ENCODE results near the gene PHACTR3. TPM values are rescaled to one million over a fixed set of nuclear protein-coding genes. Genes with fewer than 3 reads are reported as not detected.

PHACTR3 gene
- total and polyA plus RNA-seq, 2 experiments from 2014 or later: 0.45 to 0.61 TPM

DNA sequence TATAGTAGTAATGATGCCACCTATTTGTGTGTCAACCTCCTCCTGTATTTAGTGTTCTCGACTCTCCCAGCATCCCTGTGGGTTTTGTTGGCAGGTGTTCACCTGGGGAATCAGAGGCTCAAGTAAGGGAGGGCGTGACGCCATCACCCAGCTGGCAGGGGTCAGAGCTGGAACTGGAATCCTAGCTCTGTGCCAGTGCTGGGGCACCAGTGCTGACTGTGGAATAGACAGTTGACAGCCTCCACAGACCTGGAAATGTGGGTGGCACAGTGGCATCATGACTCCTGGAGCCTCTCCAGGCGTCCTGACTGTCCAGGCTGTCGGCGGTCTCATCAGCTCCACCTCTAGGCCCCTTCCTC, 226.3 kb downstream of the PHACTR3 start:
- no peak for ATAC-seq
- H3K27ac Mint-ChIP-seq: no peak overlapping the region

More for the DNA sequence above, 226.3 kb downstream of the PHACTR3 start:
- H2AFZ ChIP-seq: no peak overlapping the region
- TF ChIP-seq, protein P1, sequence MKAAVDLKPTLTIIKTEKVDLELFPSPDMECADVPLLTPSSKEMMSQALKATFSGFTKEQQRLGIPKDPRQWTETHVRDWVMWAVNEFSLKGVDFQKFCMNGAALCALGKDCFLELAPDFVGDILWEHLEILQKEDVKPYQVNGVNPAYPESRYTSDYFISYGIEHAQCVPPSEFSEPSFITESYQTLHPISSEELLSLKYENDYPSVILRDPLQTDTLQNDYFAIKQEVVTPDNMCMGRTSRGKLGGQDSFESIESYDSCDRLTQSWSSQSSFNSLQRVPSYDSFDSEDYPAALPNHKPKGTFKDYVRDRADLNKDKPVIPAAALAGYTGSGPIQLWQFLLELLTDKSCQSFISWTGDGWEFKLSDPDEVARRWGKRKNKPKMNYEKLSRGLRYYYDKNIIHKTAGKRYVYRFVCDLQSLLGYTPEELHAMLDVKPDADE (IDR thresholded peaks at IDR 0.05): no peak
- TF ChIP-seq, protein P2, sequence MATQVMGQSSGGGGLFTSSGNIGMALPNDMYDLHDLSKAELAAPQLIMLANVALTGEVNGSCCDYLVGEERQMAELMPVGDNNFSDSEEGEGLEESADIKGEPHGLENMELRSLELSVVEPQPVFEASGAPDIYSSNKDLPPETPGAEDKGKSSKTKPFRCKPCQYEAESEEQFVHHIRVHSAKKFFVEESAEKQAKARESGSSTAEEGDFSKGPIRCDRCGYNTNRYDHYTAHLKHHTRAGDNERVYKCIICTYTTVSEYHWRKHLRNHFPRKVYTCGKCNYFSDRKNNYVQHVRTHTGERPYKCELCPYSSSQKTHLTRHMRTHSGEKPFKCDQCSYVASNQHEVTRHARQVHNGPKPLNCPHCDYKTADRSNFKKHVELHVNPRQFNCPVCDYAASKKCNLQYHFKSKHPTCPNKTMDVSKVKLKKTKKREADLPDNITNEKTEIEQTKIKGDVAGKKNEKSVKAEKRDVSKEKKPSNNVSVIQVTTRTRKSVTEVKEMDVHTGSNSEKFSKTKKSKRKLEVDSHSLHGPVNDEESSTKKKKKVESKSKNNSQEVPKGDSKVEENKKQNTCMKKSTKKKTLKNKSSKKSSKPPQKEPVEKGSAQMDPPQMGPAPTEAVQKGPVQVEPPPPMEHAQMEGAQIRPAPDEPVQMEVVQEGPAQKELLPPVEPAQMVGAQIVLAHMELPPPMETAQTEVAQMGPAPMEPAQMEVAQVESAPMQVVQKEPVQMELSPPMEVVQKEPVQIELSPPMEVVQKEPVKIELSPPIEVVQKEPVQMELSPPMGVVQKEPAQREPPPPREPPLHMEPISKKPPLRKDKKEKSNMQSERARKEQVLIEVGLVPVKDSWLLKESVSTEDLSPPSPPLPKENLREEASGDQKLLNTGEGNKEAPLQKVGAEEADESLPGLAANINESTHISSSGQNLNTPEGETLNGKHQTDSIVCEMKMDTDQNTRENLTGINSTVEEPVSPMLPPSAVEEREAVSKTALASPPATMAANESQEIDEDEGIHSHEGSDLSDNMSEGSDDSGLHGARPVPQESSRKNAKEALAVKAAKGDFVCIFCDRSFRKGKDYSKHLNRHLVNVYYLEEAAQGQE (IDR thresholded peaks at IDR 0.05; ENCODE audit: unreplicated experiment): no peak
- TF ChIP-seq EZH2phosphoT487 (IDR thresholded peaks at IDR 0.05; ENCODE audit: unreplicated experiment): no peak
- no peak for TF ChIP-seq NANOG (IDR thresholded peaks at IDR 0.05; ENCODE audit: borderline replicate concordance)
- no peak for TF ChIP-seq EZH2 (IDR thresholded peaks at IDR 0.05; ENCODE audit: low read depth, unreplicated experiment)
- no peak for TF ChIP-seq STAT1 (IDR thresholded peaks at IDR 0.05; ENCODE audit: unreplicated experiment)
- TF ChIP-seq, protein P3, sequence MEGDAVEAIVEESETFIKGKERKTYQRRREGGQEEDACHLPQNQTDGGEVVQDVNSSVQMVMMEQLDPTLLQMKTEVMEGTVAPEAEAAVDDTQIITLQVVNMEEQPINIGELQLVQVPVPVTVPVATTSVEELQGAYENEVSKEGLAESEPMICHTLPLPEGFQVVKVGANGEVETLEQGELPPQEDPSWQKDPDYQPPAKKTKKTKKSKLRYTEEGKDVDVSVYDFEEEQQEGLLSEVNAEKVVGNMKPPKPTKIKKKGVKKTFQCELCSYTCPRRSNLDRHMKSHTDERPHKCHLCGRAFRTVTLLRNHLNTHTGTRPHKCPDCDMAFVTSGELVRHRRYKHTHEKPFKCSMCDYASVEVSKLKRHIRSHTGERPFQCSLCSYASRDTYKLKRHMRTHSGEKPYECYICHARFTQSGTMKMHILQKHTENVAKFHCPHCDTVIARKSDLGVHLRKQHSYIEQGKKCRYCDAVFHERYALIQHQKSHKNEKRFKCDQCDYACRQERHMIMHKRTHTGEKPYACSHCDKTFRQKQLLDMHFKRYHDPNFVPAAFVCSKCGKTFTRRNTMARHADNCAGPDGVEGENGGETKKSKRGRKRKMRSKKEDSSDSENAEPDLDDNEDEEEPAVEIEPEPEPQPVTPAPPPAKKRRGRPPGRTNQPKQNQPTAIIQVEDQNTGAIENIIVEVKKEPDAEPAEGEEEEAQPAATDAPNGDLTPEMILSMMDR (conservative IDR thresholded peaks at IDR 0.05; ENCODE audit: low read depth in 2 of 2): no peak
- TF ChIP-seq JUNB (IDR thresholded peaks at IDR 0.05; ENCODE audit: unreplicated experiment): no peak
- TF ChIP-seq, protein P4, sequence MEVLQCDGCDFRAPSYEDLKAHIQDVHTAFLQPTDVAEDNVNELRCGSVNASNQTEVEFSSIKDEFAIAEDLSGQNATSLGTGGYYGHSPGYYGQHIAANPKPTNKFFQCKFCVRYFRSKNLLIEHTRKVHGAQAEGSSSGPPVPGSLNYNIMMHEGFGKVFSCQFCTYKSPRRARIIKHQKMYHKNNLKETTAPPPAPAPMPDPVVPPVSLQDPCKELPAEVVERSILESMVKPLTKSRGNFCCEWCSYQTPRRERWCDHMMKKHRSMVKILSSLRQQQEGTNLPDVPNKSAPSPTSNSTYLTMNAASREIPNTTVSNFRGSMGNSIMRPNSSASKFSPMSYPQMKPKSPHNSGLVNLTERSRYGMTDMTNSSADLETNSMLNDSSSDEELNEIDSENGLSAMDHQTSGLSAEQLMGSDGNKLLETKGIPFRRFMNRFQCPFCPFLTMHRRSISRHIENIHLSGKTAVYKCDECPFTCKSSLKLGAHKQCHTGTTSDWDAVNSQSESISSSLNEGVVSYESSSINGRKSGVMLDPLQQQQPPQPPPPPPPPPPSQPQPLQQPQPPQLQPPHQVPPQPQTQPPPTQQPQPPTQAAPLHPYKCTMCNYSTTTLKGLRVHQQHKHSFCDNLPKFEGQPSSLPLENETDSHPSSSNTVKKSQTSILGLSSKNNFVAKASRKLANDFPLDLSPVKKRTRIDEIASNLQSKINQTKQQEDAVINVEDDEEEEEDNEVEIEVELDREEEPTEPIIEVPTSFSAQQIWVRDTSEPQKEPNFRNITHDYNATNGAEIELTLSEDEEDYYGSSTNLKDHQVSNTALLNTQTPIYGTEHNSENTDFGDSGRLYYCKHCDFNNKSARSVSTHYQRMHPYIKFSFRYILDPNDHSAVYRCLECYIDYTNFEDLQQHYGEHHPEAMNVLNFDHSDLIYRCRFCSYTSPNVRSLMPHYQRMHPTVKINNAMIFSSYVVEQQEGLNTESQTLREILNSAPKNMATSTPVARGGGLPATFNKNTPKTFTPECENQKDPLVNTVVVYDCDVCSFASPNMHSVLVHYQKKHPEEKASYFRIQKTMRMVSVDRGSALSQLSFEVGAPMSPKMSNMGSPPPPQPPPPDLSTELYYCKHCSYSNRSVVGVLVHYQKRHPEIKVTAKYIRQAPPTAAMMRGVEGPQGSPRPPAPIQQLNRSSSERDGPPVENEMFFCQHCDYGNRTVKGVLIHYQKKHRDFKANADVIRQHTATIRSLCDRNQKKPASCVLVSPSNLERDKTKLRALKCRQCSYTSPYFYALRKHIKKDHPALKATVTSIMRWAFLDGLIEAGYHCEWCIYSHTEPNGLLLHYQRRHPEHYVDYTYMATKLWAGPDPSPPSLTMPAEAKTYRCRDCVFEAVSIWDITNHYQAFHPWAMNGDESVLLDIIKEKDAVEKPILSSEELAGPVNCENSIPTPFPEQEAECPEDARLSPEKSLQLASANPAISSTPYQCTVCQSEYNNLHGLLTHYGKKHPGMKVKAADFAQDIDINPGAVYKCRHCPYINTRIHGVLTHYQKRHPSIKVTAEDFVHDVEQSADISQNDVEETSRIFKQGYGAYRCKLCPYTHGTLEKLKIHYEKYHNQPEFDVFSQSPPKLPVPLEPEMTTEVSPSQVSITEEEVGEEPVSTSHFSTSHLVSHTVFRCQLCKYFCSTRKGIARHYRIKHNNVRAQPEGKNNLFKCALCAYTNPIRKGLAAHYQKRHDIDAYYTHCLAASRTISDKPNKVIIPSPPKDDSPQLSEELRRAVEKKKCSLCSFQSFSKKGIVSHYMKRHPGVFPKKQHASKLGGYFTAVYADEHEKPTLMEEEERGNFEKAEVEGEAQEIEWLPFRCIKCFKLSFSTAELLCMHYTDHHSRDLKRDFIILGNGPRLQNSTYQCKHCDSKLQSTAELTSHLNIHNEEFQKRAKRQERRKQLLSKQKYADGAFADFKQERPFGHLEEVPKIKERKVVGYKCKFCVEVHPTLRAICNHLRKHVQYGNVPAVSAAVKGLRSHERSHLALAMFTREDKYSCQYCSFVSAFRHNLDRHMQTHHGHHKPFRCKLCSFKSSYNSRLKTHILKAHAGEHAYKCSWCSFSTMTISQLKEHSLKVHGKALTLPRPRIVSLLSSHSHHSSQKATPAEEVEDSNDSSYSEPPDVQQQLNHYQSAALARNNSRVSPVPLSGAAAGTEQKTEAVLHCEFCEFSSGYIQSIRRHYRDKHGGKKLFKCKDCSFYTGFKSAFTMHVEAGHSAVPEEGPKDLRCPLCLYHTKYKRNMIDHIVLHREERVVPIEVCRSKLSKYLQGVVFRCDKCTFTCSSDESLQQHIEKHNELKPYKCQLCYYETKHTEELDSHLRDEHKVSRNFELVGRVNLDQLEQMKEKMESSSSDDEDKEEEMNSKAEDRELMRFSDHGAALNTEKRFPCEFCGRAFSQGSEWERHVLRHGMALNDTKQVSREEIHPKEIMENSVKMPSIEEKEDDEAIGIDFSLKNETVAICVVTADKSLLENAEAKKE (CRISPR knock-in tag; IDR thresholded peaks at IDR 0.05): no peak
- TF ChIP-seq POLR2AphosphoS5 (IDR thresholded peaks at IDR 0.05; ENCODE audit: low read depth): no peak
- TF ChIP-seq ZNF331 (CRISPR knock-in tag; IDR thresholded peaks at IDR 0.05; ENCODE audit: low read depth): no peak
- H3K4me3 Mint-ChIP-seq: no peak overlapping the region
- no peaks in the 10 kb centered on the region for H3K4me1 ChIP-seq (ENCODE audit: insufficient read depth)
- H4K20me1 ChIP-seq (replicated peaks; ENCODE audit: insufficient read depth): no peaks in the 10 kb centered on the region
- no peaks in the 10 kb centered on the region for H3F3A ChIP-seq (replicated peaks; ENCODE audit: low read depth)
- no peak overlapping the region for H3K27ac ChIP-seq (ENCODE audit: low read depth)
- H3K4me2 ChIP-seq: no peak overlapping the region
- no peaks in the 10 kb centered on the region; the same call in 2 of the 3 replicates for H3K9me3 Mint-ChIP-seq
- no peak overlapping the region for H3K4me3 ChIP-seq
- H3K36me3 Mint-ChIP-seq (ENCODE audit: low read depth): no peaks in the 10 kb centered on the region; the same call in 2 of the 3 replicates
- H3K27me3 Mint-ChIP-seq (ENCODE audit: insufficient read depth, low read depth, poor library complexity): peaks cover 24% of the 10 kb centered on the region
- H3K27me3 ChIP-seq (ENCODE audit: insufficient read depth): 0 out of 2 replicates have a peak, but pooled peaks cover 5% of the 10 kb centered on the region
- H3K36me3 ChIP-seq (ENCODE audit: insufficient read depth): no peaks in the 10 kb centered on the region
- no peaks in the 10 kb centered on the region for H3K79me2 ChIP-seq (replicated peaks; ENCODE audit: insufficient read depth)
- peaks cover 12% of the 10 kb centered on the region for H3K4me1 Mint-ChIP-seq
- H3K9me2 ChIP-seq (ENCODE audit: insufficient read depth): no peaks in the 10 kb centered on the region
- no peak for DNase-seq (ENCODE audit: low spot score)
